K562 (cell line): Measurements from ENCODE around the gene ITGAV. TPM values are rescaled to one million over a fixed set of nuclear protein-coding genes. Genes with fewer than 3 reads are reported as not detected.

ENCODE experiments used
- ATAC-seq: fragments of 200-7000 bp; cut with Tn5 transposase; 3 replicates; pipeline ENCODE4 v1.9.1; 2020; ENCODE audit warnings: moderate library complexity
- BruUV-seq: library from RNA; stranded (reverse); fragments of 400-500 nt; replicated peaks from 2 replicates; lab custom pipeline; 2021; lab: Mats Ljungman, UMichigan
- CTCF ChIA-PET: fragments of 300-600 bp; formaldehyde crosslinking; extraction: SDS; loops from one replicate; lab custom pipeline; 2021; ENCODE audit warnings: low intra/inter-chr PET ratio; lab: Yijun Ruan, JAX
- POLR2A ChIA-PET: fragments of 300-600, 350-650 bp; sonication (Branson Sonifier 250); formaldehyde crosslinking; extraction: SDS; loops from one replicate; lab custom pipeline; 2021; ENCODE audit warnings: antibody characterized with exemption, inconsistent platforms; lab: Yijun Ruan, JAX
- DNase-seq, 4 experiments: peaks; one replicate each; pipeline versions ENCODE4 v3.0.0 to v3.0.0-alpha.2; 2011 to 2018; ENCODE audit warnings: low spot score in 3 of 4, mixed read lengths in 3 of 4; ENCODE audit errors: extremely low read depth in 1 of 4
- FAIRE-seq: peaks from 2 replicates; lab custom pipeline; 2011; peaks lifted over from hg19 to GRCh38; lab: Jason Lieb, UNC
- H2AFZ ChIP-seq: 2 replicates; pipeline ENCODE4 v1.6.0; 2011; ENCODE audit warnings: low read depth, low read length, control low read depth, inconsistent platforms
- H3K27ac ChIP-seq: fragments of 200-600 bp; 3 replicates; pipeline ENCODE4 v1.8.0; 2011; ENCODE audit warnings: low read depth, mild to moderate bottlenecking, control low read depth, inconsistent platforms, low read length, moderate library complexity, mixed read lengths; ENCODE audit errors: extremely low read depth
- H3K27me3 ChIP-seq, 2 experiments: fragments of 300-600 bp in 1 of 2; 2 replicates in 1 of 2; 3 replicates in 1 of 2; pipeline versions ENCODE4 v1.6.0 to v1.8.0; 2011; ENCODE audit warnings: inconsistent platforms in 2 of 2, low read length in 2 of 2, mild to moderate bottlenecking in 1 of 2, mixed read lengths in 1 of 2, moderate library complexity in 1 of 2; ENCODE audit not compliant: control insufficient read depth in 2 of 2, insufficient read depth in 2 of 2
- H3K36me3 ChIP-seq: fragments of 300-600 bp; 3 replicates; pipeline ENCODE4 v1.8.0; 2011; ENCODE audit warnings: mild to moderate bottlenecking, low read length, inconsistent platforms; ENCODE audit not compliant: control insufficient read depth, insufficient read depth
- H3K4me1 ChIP-seq, 2 experiments: fragments of 200-600 bp in 1 of 2; replicated peaks in 1 of 2; 2 replicates in 1 of 2; 3 replicates in 1 of 2; pipeline versions ENCODE4 v1.5.1 to v1.8.0; 2011; ENCODE audit warnings: inconsistent platforms in 2 of 2, low read length in 2 of 2, mild to moderate bottlenecking in 1 of 2, mixed read lengths in 1 of 2, moderate library complexity in 1 of 2; ENCODE audit not compliant: control insufficient read depth in 2 of 2, insufficient read depth in 2 of 2
- H3K4me2 ChIP-seq: 2 replicates; pipeline ENCODE4 v1.6.1; 2011; ENCODE audit warnings: low read length, control low read depth, inconsistent platforms, mixed read lengths; ENCODE audit not compliant: insufficient read depth
- H3K4me3 ChIP-seq: fragments of 200-600 bp; sonication (generic), shearing (Covaris generic); 2 replicates; pipeline ENCODE4 v1.5.1; 2016; ENCODE audit warnings: control low read depth, inconsistent platforms
- H3K79me2 ChIP-seq: fragments of 200-600 bp; 3 replicates; pipeline ENCODE4 v1.8.0; 2011; ENCODE audit warnings: low read length, inconsistent platforms; ENCODE audit not compliant: control insufficient read depth, insufficient read depth
- H3K9ac ChIP-seq, 2 experiments: 2 replicates each; pipeline versions ENCODE4 v1.6.0 to v1.6.1; 2011; ENCODE audit warnings: low read depth in 2 of 2, low read length in 2 of 2, control low read depth in 1 of 2, inconsistent platforms in 1 of 2, mild to moderate bottlenecking in 1 of 2, mixed read lengths in 1 of 2; ENCODE audit not compliant: insufficient read depth in 1 of 2
- H3K9me1 ChIP-seq: one replicate; pipeline ENCODE4 v1.6.0; 2011; ENCODE audit warnings: inconsistent platforms, mild to moderate bottlenecking, low read length, moderate library complexity; ENCODE audit not compliant: control insufficient read depth, insufficient read depth
- H3K9me3 ChIP-seq: replicated peaks from 2 replicates; pipeline ENCODE4 v1.5.1; 2011; ENCODE audit warnings: low read depth, low read length, inconsistent platforms; ENCODE audit not compliant: control insufficient read depth, insufficient read depth
- H4K20me1 ChIP-seq: replicated peaks from 2 replicates; pipeline ENCODE4 v1.6.1; 2011; ENCODE audit warnings: low read length, inconsistent platforms, mixed read lengths; ENCODE audit not compliant: control insufficient read depth, insufficient read depth
- ARID2 ChIP-seq: fragments of 450-650 bp; IDR thresholded peaks from 2 replicates; pipeline ENCODE4 v1.6.1; 2017; ENCODE audit warnings: antibody characterized with exemption, mild to moderate bottlenecking
- CBFA2T3 ChIP-seq: fragments of 450-650 bp; IDR thresholded peaks from 2 replicates; pipeline ENCODE4 v1.6.1; 2017
- CREM ChIP-seq: IDR thresholded peaks from 2 replicates; pipeline ENCODE4 v1.6.1; 2014; ENCODE audit warnings: antibody characterized with exemption, low read depth
- FOXK1 ChIP-seq: sonication (generic); formaldehyde crosslinking; IDR thresholded peaks from 2 replicates; pipeline ENCODE4 v1.8.0; 2022; ENCODE audit warnings: missing genetic modification reagents, mild to moderate bottlenecking, borderline replicate concordance
- HLTF ChIP-seq: fragments of 450-650 bp; IDR thresholded peaks from 2 replicates; pipeline ENCODE4 v1.6.1; 2016
- MCM7 ChIP-seq, 2 experiments: fragments of 450-650 bp; IDR thresholded peaks; 2 replicates each; pipeline ENCODE4 v1.6.1; 2016 to 2018
- NCOA4 ChIP-seq: fragments of 450-650 bp; IDR thresholded peaks from 2 replicates; pipeline ENCODE4 v1.6.1; 2018; ENCODE audit warnings: mild to moderate bottlenecking; ENCODE audit not compliant: partially characterized antibody
- NR4A1 ChIP-seq, 2 experiments: fragments of 250-450 bp in 1 of 2; fragments of 450-650 bp in 1 of 2; sonication (Bioruptor Pico) in 1 of 2; IDR thresholded peaks; 2 replicates each; pipeline versions ENCODE4 v1.4.0 to v1.6.1; 2016 to 2020; ENCODE audit warnings: mild to moderate bottlenecking in 2 of 2, missing compliant biosample characterization in 1 of 2, missing genetic modification characterization in 1 of 2, moderate library complexity in 1 of 2
- RUNX1 ChIP-seq: sonication (generic); IDR thresholded peaks from 2 replicates; pipeline ENCODE4 v1.6.1; 2016; ENCODE audit warnings: antibody characterized with exemption, low read depth
- SRSF1 ChIP-seq: fragments of 200-400 bp; formaldehyde crosslinking; IDR thresholded peaks from 2 replicates; pipeline ENCODE4 v1.6.1; 2017; ENCODE audit warnings: mild to moderate bottlenecking, low read depth, low read length, moderate library complexity
- TAF15 ChIP-seq: fragments of 200-400 bp; formaldehyde crosslinking; IDR thresholded peaks from 2 replicates; pipeline ENCODE4 v1.6.1; 2017; ENCODE audit warnings: mild to moderate bottlenecking, low read depth, low read length, moderate library complexity
- ZNF324 ChIP-seq: fragments of 250-450 bp; sonication (Bioruptor Pico); IDR thresholded peaks from 2 replicates; pipeline ENCODE4 v1.4.0; 2020; ENCODE audit warnings: mild to moderate bottlenecking
- ZNF408 ChIP-seq: fragments of 250-450 bp; sonication (Bioruptor Pico); IDR thresholded peaks from 2 replicates; pipeline ENCODE4 v1.4.0; 2020; ENCODE audit warnings: low read depth, mild to moderate bottlenecking, moderate library complexity
- ZNF445 ChIP-seq: fragments of 250-450 bp; sonication (Bioruptor Pico); IDR thresholded peaks from 2 replicates; pipeline ENCODE4 v1.4.0; 2020; ENCODE audit warnings: low read depth, mild to moderate bottlenecking, moderate library complexity
- ZNF780A ChIP-seq: fragments of 250-450 bp; sonication (Bioruptor Pico); IDR thresholded peaks from 2 replicates; pipeline ENCODE4 v1.5.0; 2021; ENCODE audit warnings: mild to moderate bottlenecking
- WGBS: fragments of 100-300 bp; shearing (Covaris generic); methylation state at CpG from one replicate; pipeline ENCODE4 v1.1.6; 2016; ENCODE audit warnings: low coverage, mixed read lengths; ENCODE audit not compliant: insufficient coverage; ENCODE audit errors: missing lambda C conversion rate; 5-methylcytosine and 5-hydroxymethylcytosine counted together
- in situ Hi-C: fragments of 300-500 bp; cut with MboI; formaldehyde crosslinking; loops from 4 replicates; pipeline ENCODE4 v1.15.0; 2018; ENCODE audit warnings: inconsistent platforms, mixed read lengths
- intact Hi-C: fragments of 100-400 bp; cut with micrococcal nuclease; formaldehyde crosslinking; loops from 2 replicates; pipeline ENCODE4 v1.14.2; 2022
- polyA plus RNA-seq, 8 experiments: library from polyadenylated mRNA; depleted of rRNA in 4 of 8; stranded (reverse) in 5 of 8; unstranded in 3 of 8; fragments of >200 nt; fragmentation: Nextera tagmentation in 2 of 8; fragmentation: Illumina TruSeq in 1 of 8; extraction: Ambion mirVana in 2 of 8; extraction: Trizol in 1 of 8; gene quantifications; 2 replicates each; pipeline versions ENCODE4 v1.2.1 to v1.2.3, GENCODE V29; 2011 to 2014; ENCODE audit warnings: inconsistent platforms in 1 of 8, missing spikeins in 1 of 8
- total RNA-seq, 7 experiments: library from RNA; depleted of rRNA in 6 of 7; stranded (reverse); fragments of >200 nt in 6 of 7; fragmentation: Illumina TruSeq in 2 of 7; extraction: Trizol in 2 of 7; gene quantifications; 2 replicates each; pipeline versions ENCODE4 v1.2.1 to v1.2.3, GENCODE V29; 2011 to 2021; ENCODE audit warnings: low replicate concordance in 1 of 7
- TF ChIP-seq, protein P1 (sequence below): fragments of 450-650 bp; formaldehyde crosslinking; IDR thresholded peaks from 2 replicates; pipeline ENCODE4 v1.4.0; 2022; ENCODE audit warnings: mild to moderate bottlenecking, moderate library complexity
- TF ChIP-seq, protein P2 (sequence below): fragments of 250-450 bp; sonication (Bioruptor Pico); IDR thresholded peaks from 2 replicates; pipeline ENCODE4 v1.5.1; 2021; ENCODE audit warnings: mild to moderate bottlenecking

ITGAV gene
- total and polyA plus RNA-seq, 9 of the 15 experiments (the other 6 are each of a cell fraction or from before 2014, with no cell fraction given) = 3.7 to 17.7 (median 10.7) TPM

DNA sequence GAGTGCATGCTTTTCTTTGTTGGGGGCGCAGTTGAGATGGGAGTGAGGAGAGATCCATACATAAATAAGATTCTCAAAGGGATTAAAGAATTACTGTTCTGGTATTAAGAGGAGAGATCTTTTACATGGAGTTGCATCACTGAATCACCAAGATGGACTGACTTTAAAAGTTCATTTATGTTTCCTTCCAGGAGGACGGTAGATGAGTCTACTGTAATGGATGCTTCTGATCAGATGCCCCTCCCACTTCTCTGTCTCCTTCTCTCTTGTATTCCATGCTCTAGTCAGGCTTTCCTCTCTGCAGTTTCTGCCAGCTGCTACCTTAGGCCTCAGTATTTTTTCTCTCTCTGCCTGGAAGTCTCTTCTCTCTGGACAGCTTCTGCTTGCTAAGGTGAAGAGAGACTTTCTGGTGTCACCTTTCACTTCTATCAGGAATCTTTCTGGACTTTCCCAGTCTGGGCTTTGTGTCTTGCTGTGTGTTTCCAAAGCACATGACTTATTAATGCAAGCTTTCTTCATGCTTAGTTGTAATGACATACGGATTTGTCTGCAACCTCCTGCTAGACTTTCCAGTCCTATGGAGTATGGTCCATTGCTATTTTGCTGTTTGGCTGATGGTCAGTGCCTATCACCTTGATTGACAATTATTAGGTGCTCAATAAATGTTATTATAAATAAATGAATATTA is 127.6 kb downstream of the ITGAV start:
- DNase-seq = no peak
- CTCF ChIA-PET = no interaction called here
- no peaks in the 10 kb centered on the region for H3K36me3 ChIP-seq

More for the DNA sequence above, 127.6 kb downstream of the ITGAV start:
- in situ Hi-C loops (no loop called here), intact Hi-C loops (no loop called here)
- POLR2A ChIA-PET = no interaction called here
- Histone ChIP-seq H3K9me1 (no peaks in the 10 kb centered on the region), H4K20me1 (no peaks in the 10 kb centered on the region), H3K4me1 (no peaks in the 10 kb centered on the region), H2AFZ (no peak overlapping the region), H3K79me2 (no peaks in the 10 kb centered on the region), H3K4me3 (no peak overlapping the region), H3K4me2 (no peak overlapping the region), H3K27ac (no peak overlapping the region), H3K27me3 (no peaks in the 10 kb centered on the region; a peak in 1 of 5 replicates), H3K9me3 (no peaks in the 10 kb centered on the region), H3K9ac (no peak overlapping the region)
- FAIRE-seq (no peak), ATAC-seq (peak; percentile 39; the same call in 1 of the 3 replicates)
- TF ChIP-seq ZNF324 (CRISPR knock-in tag) (no peak), NR4A1 (CRISPR knock-in tag; IDR thresholded peaks at IDR 0.05) (no peak), NR4A1 (tag; IDR thresholded peaks at IDR 0.05) (no peak), FOXK1 (CRISPR knock-in tag) (no peak), ARID2 (no peak), TAF15 (no peak), CREM (no peak), SRSF1 (no peak), ZNF408 (CRISPR knock-in tag) (no peak), HLTF (no peak), ZNF445 (no peak), NCOA4 (no peak), MCM7 (IDR thresholded peaks at IDR 0.05) (no peak), RUNX1 (no peak), CBFA2T3 (no peak), ZNF780A (CRISPR knock-in tag) (no peak)
- TF ChIP-seq, protein P1, sequence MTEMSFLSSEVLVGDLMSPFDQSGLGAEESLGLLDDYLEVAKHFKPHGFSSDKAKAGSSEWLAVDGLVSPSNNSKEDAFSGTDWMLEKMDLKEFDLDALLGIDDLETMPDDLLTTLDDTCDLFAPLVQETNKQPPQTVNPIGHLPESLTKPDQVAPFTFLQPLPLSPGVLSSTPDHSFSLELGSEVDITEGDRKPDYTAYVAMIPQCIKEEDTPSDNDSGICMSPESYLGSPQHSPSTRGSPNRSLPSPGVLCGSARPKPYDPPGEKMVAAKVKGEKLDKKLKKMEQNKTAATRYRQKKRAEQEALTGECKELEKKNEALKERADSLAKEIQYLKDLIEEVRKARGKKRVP (CRISPR knock-in tag) = no peak
- TF ChIP-seq, protein P2, sequence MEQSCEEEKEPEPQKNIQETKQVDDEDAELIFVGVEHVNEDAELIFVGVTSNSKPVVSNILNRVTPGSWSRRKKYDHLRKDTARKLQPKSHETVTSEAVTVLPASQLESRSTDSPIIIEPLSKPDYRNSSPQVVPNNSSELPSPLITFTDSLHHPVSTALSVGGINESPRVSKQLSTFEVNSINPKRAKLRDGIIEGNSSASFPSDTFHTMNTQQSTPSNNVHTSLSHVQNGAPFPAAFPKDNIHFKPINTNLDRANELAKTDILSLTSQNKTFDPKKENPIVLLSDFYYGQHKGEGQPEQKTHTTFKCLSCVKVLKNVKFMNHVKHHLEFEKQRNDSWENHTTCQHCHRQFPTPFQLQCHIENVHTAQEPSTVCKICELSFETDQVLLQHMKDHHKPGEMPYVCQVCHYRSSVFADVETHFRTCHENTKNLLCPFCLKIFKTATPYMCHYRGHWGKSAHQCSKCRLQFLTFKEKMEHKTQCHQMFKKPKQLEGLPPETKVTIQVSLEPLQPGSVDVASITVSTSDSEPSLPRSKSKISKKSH (CRISPR knock-in tag) = no peak
- no TSS peak for BruUV-seq
- WGBS = 0% methylated on average over 3 of the region's 3 CpGs
